GM10847 (cell line): Measurements from ENCODE around the gene GATAD2A.

ENCODE experiments used
- POLR2A ChIP-seq: IDR thresholded peaks from 2 replicates; pipeline ENCODE4 v1.6.1; 2011; ENCODE audit not compliant: insufficient read length; ENCODE audit errors: extremely low read depth

Gene GATAD2A

DNA sequence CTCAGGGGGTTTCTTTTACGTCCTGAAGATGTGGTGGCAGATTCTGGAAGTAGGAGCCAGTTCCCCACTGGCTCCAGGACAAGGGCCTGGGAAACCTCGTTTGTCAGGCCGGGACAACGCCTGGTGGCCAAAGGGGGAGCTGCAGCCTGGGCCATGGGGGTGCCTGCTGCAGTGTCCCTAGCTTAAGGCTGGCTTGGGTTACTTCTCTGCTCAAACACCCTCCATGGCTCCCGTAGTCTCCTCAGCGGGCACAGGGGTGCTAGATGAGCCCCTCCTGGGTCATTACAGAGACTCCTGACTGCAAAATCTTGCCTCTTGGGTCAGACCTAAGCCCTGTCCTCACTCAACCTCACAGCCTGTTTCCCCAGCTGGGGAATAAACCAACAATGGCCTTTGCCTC is 147.3 kb downstream of the GATAD2A start:
- TF ChIP-seq POLR2A: no peak

- TF ChIP-seq POLR2A: no peak
Measured at GRCh38 chr19:19553670-19554069, 148.2 kb downstream of the GATAD2A start.

DNA sequence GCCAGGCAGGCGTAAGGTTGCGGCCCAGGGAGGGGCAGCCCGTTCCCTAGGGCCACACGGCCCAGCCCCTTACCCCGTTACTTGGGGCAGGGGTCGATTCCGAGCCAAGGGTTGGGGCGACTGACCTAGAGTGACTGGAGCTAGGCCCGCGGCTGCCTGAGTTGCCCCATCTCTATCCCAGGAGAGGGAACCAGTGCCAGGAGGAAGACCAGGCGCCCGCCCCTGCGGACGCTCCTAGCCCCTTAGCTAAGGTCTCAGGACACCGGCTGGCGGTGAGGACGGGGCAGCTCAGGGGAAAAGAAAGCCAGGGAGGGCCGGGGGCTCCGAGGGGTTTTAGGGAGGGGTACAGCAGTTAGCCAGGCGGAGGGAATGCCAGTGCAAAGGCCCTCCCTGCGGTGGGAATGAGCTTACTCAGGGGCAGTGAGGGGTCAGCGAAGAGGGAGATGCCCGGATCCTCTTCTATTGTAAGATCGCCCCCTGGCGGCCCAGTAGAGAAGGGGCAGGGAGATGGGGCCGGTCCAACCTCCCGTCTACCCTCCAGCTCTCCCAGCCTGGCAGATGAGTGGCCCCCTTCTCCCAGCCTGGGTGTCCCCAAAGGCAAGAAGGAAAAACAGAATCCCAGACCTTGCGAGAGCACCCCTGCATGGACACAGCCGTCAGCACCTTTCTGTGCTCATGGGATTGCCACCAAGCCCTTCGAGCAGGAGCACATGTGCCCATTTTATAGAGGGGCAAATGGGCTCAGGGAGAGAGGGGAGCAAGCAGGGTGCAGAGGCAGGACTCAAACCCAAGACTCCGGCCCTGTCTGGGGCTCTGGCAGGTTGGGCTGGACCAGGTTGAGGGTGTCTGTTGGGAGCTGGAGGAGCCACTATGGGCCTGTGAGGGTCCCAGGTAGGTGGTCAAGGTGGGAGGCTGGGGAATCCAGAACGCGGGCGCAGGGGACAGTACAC is 148.9 kb downstream of the GATAD2A start:
- TF ChIP-seq POLR2A: no peak

GRCh38 chr19:19558055-19558454 is 152.6 kb downstream of the GATAD2A start:
- TF ChIP-seq POLR2A: no peak
